NCI-H82 treated with DMSO at 0.1 percent for 48 hours (cell line): ENCODE data around the gene SLC44A3.
"Not testable (repeated sequence)": the region's sequence is repeated elsewhere in the genome, so short reads cannot be mapped to it uniquely, and the experiment has no call there.

ENCODE experiments used
- DNase-seq: peaks from one replicate; lab custom pipeline; 2025; ENCODE audit not compliant: unreplicated experiment; lab: John Stamatoyannopoulos, UW

Gene SLC44A3

DNA sequence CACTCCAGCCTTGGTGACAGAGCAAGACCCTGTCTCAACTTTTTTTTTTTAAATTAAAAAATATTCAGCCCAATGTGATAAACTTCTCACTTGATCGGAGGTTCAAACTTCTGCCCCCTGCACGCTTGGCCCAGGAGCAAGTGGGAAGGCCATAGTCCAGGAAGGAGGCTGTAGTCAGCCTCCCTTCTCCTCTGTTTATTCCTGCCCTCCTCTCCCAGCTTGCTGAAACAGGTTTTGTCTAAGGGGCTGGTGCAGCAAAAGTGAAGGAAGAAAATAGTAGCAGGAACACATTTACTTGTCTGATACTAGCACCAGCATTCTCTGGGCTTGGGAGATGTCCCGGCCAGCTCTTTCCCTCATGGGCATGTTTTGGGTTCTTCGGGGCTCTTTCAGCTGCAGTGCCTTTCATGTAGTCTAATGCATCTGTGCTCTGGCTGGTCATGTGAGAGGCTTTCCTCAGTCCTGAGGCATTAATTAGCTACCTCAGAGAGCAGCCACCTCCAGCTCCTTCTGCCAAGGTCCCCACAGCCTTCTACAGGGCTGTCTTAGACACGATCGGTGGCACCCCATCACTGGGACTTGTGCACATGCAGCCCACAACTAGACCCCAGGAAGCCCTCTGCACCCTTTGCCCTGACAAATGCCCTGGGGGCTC is 12.9 kb downstream of the SLC44A3 start:
- DNase-seq: no peak

- no peak for DNase-seq
Observed at GRCh38 chr1:94836891-94837290, 16.7 kb downstream of the SLC44A3 start.

- DNase-seq: not testable (repeated sequence)
Observed at GRCh38 chr1:94840381-94840780, 20.2 kb downstream of the SLC44A3 start.

GRCh38 chr1:94840808-94841207 is 20.7 kb downstream of the SLC44A3 start:
- no peak for DNase-seq

DNA sequence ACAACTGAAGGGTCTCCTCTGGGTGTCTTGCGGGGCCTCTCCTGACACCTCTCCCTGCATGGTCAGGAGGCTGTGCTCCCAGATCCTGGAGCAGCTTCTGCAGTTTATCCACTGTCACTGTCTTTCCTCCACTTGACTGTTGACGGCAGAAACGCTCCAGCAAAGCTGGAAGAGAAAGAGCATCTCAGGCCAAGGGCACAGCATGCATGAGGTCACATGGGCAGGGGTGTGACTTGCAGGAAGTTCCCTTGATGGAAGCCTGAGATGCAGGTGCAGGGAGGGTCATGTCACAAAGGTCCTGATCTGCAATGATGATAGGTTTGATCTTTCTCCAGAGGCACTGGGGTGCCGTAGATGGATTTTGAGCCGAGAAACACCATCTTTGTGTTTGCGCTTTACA is 23.3 kb downstream of the SLC44A3 start:
- DNase-seq: no peak

DNA sequence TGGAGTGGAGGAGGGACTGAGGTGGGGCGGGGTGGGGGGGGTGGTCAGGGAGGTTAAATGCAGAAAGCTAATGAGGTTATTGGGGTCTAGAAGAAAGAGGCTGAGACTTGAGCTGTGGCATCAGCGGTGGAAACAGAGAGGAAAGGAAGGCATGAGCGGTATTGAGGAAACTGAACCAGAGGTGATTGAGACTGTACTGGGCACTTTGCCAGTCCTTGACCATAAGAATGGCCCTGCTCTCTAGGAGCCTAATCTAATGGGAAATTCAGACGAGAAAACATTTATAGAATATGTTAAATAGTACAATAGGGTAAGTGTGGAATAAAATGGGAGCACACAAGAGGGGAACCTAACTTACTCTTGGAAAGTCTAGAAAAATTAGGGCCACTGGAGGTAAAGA is 23.7 kb downstream of the SLC44A3 start:
- DNase-seq: no peak

DNA sequence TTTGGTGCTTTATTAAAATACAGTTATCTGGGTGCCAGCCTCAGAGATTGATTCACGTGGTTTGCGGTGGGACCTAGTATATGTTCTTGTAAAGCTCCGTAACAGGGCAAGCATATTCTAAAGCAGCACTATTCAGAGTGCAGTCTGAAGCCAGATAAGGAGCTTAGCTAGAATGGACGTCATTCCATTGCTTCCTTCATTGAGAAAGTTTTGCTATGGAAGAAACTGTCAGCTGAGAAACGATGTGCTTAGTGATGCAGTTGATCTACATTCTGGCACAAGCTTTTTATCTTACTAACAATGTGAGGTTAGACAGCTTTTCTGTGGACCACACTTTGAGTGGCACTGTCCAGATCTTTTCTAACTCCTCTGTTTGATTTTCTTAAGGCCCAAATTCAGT is 26.2 kb downstream of the SLC44A3 start:
- DNase-seq: no peak

- DNase-seq: no peak
Observed at GRCh38 chr1:94851571-94851970, 31.4 kb downstream of the SLC44A3 start.

GRCh38 chr1:94852788-94853187 is 32.6 kb downstream of the SLC44A3 start:
- no peak for DNase-seq

DNA sequence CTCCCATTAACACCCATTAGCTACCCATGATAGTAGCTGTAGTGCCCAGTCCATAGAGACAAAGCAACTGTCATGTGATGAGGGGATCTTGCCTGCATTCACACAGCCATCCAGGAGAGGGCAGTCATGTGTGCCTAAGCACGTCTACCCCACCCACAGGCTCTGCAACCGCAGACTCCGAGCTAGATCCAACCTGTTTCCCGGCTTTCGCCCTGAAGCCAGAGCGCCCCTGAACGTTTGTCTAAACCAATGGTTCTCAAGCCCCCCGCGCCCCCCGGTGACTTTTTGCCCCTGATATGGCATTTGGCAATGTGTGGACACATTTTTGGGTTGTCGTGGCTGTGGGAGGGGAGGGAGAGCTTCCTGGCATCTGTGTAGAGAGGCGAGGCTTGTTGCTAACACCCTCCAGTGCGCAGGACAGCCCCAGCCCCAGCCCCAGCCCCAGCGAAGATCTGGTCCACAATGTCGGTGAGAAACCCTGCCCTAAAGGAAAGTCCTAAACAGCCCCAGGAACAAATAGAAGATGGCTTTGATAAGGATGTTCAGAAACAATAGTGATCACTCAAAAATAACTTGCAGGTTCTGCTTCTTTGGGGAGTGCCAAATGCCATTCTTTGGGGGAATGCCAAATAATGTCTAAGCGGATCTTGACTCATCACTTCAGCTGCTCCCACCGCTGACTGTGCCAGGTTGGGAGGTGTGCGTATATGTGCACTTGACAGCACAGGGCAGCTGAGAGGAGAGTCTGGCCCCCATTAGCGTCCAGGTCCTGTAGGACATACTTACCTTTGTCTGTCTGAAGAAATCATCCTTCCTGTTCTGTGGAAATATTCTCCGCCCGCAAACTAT is 34.5 kb downstream of the SLC44A3 start:
- peak; percentile 86 for DNase-seq

DNA sequence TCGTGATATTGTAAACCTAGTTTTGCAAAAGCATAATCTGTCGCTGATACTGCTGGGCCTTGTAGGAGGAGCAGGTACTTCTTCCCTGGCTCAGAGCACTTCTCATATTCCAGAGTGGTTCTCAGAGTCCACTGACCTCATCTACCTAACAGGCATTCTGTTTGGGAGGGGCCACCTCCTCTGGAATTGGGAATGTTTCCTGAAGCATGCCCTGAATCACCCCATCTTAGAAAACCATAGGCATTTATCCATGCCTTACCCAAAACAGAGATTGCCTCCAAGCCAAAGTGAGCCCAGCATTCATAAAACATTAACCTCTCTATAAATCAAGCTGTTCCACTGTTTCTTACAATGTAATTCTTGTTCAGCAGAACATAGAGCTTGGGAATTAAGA is 35.1 kb downstream of the SLC44A3 start:
- no peak for DNase-seq

GRCh38 chr1:94856004-94856403 is 35.8 kb downstream of the SLC44A3 start:
- DNase-seq: no peak

DNA sequence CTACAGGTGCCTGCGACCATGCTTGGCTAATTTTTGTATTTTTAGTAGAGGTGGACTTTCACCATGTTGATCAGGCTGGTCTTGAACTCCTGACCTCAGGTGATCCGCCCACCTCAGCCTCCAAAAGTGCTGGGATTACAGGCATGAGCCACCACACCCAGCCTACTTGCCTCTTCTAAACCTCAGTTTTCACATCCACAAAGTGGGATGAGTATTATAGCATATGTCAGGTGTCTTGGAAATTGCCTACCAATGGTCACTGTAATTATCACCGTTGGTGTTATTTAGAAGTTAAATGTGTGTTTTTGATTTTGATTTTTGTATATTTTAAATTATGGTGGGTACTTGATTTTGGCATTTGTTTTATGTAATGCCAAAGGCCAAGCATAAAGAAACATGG is 36.7 kb downstream of the SLC44A3 start:
- no peak for DNase-seq

DNA sequence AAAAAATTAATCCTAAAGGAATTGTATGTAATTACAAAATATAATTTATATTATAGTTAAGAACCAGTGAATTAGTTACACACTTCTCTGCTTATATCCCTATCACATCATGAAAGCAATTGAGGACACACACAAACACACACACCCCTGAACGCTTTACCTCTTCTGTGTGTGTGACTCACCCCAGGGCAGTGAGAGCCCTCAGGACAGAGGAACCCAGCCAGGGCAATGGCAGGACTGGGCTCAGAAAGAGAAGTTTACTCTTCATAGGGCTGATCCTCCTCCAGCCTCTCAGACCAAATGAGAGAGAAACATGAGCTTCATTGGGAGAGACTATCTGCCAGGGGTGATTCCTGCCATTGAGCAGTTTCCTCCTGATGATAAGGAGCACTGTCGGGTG is 38.1 kb downstream of the SLC44A3 start:
- DNase-seq: no peak

DNA sequence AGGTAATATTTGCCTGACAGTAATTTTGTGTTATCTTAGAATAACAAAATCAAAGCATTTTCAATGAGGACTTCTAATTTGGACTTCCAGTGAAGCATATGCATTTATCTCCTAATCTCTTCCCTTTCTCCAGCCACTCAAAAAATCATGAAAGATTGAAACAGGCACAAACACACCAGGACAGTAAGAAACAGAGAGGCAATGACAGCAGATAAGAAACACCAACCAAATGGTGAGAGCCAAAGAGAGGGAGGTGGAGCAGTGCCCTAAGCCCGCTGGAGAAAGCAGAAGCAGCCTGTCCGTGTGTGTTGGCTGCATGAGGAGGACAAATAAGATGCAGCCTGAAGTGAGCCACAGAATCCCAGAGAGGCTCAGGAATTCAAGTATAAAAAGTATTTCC is 39.0 kb downstream of the SLC44A3 start:
- DNase-seq: no peak

DNA sequence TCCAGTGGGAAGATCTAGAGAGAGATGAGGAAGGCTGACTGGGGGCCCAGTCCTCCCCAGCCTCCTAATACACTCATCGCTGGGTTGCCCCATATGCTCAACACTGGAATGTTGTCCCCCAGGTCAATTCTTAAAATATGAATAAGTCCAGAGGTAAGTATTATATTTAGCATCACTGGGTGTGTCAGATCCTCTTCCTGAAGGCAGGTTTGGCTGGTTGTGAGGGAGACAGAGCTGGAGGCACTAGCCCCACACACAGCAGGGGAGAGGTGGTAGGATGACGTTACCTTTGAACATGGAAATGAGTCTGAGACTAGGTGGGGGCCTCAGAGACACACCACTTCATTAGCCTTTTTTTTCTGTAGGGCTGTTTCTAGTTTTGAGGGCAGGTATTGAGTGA is 42.6 kb downstream of the SLC44A3 start:
- no peak for DNase-seq

GRCh38 chr1:94863297-94863911 is 43.2 kb downstream of the SLC44A3 start:
- DNase-seq: no peak

DNA sequence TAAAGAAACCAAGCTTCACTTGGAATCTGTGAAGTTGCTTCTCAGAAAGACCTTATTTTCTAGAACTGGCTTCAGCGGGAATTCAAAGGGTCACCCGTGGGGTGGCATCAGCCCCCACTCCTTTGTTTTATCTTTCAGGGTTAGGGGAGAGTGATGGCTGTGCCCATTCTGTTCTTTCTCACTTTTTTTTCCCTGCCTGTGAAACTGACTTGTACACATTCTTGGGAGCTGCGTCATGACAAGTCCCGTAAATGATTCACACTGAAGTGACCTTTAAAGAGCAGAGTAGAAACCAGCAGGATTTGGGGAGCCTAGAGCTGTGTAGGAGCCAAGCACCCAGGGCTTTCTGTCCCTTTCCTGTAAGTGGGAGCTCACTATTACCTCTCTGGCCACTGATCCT is 43.8 kb downstream of the SLC44A3 start:
- DNase-seq: no peak

- DNase-seq: no peak
Observed at GRCh38 chr1:94864821-94865220, 44.7 kb downstream of the SLC44A3 start.

DNA sequence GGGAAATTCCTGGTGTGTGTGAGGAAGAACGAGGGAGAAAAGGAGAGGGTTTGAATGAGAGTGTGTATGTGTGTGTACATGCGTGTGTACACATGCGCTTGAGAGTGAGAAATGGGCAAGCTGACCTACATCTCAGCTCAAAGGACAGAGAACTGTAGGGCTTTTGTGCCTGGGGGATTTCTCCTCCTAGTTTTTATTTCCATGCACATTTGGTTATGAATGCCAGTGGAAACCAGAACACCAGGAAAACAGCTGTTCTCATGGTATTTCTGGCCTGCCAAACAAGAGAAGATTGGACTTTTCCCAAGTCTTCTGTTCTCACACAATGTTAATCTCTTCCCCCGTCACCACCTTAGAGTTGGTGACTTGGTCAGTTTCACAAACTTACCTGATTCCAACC is 45.2 kb downstream of the SLC44A3 start:
- DNase-seq: no peak

- DNase-seq: no peak
Observed at GRCh38 chr1:94866164-94866807, 46.1 kb downstream of the SLC44A3 start.

DNA sequence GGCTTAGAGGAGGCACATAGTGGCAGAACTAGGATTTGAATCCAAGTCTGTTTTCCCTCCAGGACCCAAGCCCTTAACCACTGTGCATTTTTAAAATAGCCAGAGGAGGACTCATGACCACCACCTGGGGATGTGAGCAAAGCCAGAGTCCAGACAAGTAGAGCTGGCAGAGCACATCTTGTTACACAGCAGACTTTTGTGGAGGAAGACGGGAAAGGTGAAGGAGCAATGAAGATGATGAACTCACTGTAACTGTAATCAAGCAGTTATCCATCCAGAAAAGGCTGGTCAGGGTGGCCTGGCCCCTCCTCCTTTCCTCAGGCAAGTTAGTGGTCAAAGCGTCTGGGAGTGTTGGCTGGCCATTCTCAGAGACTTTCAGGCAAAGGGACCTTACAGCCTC is 50.9 kb downstream of the SLC44A3 start:
- no peak for DNase-seq
